GM23338 (cell line): ENCODE data around the gene MATK.

Experiments used
- CREB1 ChIP-seq: fragments of 250-450 bp; sonication (Bioruptor Pico); IDR thresholded peaks from 2 replicates; pipeline ENCODE4 v1.5.0; 2020; ENCODE audit warnings: low read depth, mild to moderate bottlenecking, moderate library complexity
- EZH2 ChIP-seq: fragments of 200-600 bp; sonication (generic); IDR thresholded peaks from one replicate; pipeline ENCODE4 v1.8.0; 2017; ENCODE audit warnings: antibody characterized with exemption, mild to moderate bottlenecking, low read depth; ENCODE audit not compliant: unreplicated experiment
- EZH2phosphoT487 ChIP-seq: fragments of 200-600 bp; sonication (generic); IDR thresholded peaks from one replicate; pipeline ENCODE4 v1.8.1; 2018; ENCODE audit warnings: antibody characterized with exemption; ENCODE audit not compliant: unreplicated experiment
- JUNB ChIP-seq: IDR thresholded peaks from one replicate; pipeline ENCODE4 v1.6.1; 2016; ENCODE audit warnings: antibody characterized with exemption; ENCODE audit not compliant: unreplicated experiment
- NANOG ChIP-seq: IDR thresholded peaks from 2 replicates; pipeline ENCODE4 v1.6.1; 2016; ENCODE audit warnings: antibody characterized with exemption, borderline replicate concordance
- POLR2AphosphoS5 ChIP-seq: IDR thresholded peaks from 2 replicates; pipeline ENCODE4 v1.6.1; 2016; ENCODE audit warnings: antibody characterized with exemption, low read depth
- STAT1 ChIP-seq: IDR thresholded peaks from one replicate; pipeline ENCODE4 v1.6.1; 2016; ENCODE audit warnings: antibody characterized with exemption; ENCODE audit not compliant: unreplicated experiment
- TF ChIP-seq, protein P1 (sequence below), 2 experiments: fragments of 200-600 bp in 1 of 2; sonication (generic) in 1 of 2; conservative IDR thresholded peaks; 2 replicates each; pipeline versions ENCODE4 v1.5.1 to v1.6.1; 2016 to 2017; ENCODE audit warnings: antibody characterized with exemption in 2 of 2, low read depth in 2 of 2, mild to moderate bottlenecking in 2 of 2, moderate library complexity in 1 of 2
- TF ChIP-seq, protein P2 (sequence below): IDR thresholded peaks from one replicate; pipeline ENCODE4 v1.6.1; 2018; ENCODE audit warnings: antibody characterized with exemption; ENCODE audit not compliant: unreplicated experiment

GRCh38 chr19:3768748-3769099 is 17.5 kb downstream of the MATK start:
- TF ChIP-seq, protein P1, sequence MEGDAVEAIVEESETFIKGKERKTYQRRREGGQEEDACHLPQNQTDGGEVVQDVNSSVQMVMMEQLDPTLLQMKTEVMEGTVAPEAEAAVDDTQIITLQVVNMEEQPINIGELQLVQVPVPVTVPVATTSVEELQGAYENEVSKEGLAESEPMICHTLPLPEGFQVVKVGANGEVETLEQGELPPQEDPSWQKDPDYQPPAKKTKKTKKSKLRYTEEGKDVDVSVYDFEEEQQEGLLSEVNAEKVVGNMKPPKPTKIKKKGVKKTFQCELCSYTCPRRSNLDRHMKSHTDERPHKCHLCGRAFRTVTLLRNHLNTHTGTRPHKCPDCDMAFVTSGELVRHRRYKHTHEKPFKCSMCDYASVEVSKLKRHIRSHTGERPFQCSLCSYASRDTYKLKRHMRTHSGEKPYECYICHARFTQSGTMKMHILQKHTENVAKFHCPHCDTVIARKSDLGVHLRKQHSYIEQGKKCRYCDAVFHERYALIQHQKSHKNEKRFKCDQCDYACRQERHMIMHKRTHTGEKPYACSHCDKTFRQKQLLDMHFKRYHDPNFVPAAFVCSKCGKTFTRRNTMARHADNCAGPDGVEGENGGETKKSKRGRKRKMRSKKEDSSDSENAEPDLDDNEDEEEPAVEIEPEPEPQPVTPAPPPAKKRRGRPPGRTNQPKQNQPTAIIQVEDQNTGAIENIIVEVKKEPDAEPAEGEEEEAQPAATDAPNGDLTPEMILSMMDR (conservative IDR thresholded peaks at IDR 0.05; ENCODE audit: low read depth in 2 of 2) = no peak
- TF ChIP-seq, protein P2, sequence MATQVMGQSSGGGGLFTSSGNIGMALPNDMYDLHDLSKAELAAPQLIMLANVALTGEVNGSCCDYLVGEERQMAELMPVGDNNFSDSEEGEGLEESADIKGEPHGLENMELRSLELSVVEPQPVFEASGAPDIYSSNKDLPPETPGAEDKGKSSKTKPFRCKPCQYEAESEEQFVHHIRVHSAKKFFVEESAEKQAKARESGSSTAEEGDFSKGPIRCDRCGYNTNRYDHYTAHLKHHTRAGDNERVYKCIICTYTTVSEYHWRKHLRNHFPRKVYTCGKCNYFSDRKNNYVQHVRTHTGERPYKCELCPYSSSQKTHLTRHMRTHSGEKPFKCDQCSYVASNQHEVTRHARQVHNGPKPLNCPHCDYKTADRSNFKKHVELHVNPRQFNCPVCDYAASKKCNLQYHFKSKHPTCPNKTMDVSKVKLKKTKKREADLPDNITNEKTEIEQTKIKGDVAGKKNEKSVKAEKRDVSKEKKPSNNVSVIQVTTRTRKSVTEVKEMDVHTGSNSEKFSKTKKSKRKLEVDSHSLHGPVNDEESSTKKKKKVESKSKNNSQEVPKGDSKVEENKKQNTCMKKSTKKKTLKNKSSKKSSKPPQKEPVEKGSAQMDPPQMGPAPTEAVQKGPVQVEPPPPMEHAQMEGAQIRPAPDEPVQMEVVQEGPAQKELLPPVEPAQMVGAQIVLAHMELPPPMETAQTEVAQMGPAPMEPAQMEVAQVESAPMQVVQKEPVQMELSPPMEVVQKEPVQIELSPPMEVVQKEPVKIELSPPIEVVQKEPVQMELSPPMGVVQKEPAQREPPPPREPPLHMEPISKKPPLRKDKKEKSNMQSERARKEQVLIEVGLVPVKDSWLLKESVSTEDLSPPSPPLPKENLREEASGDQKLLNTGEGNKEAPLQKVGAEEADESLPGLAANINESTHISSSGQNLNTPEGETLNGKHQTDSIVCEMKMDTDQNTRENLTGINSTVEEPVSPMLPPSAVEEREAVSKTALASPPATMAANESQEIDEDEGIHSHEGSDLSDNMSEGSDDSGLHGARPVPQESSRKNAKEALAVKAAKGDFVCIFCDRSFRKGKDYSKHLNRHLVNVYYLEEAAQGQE = no peak
- no peak for TF ChIP-seq EZH2
- TF ChIP-seq POLR2AphosphoS5 = no peak
- TF ChIP-seq EZH2phosphoT487 = no peak
- no peak for TF ChIP-seq JUNB
- TF ChIP-seq STAT1 = no peak
- TF ChIP-seq CREB1 (CRISPR knock-in tag) = no peak
- TF ChIP-seq NANOG = no peak
